SJCRH30 (cell line): ENCODE measurements around the gene SLC35E1. TPM values are rescaled to one million over a fixed set of nuclear protein-coding genes. Genes with fewer than 3 reads are reported as not detected.
A peak's percentile ranks its signal among the peaks of the same experiment; 100 is the strongest.

Source experiments
- DNase-seq, 2 experiments: peaks; one replicate each; pipeline ENCODE4 v3.0.0-alpha.2; 2015 to 2020
- H3K27ac ChIP-seq: fragments of 250-450 bp; sonication (Bioruptor Pico); 2 replicates; pipeline ENCODE4 v1.5.1; 2020; ENCODE audit warnings: mild to moderate bottlenecking, moderate library complexity
- H3K27me3 ChIP-seq: fragments of 250-450 bp; sonication (Bioruptor Pico); 2 replicates; pipeline ENCODE4 v1.5.1; 2020; ENCODE audit warnings: mild to moderate bottlenecking, moderate library complexity
- H3K36me3 ChIP-seq: fragments of 250-450 bp; sonication (Bioruptor Pico); 2 replicates; pipeline ENCODE4 v1.5.1; 2020; ENCODE audit warnings: mild to moderate bottlenecking, moderate library complexity
- H3K4me1 ChIP-seq: fragments of 250-450 bp; sonication (Bioruptor Pico); 2 replicates; pipeline ENCODE4 v1.5.1; 2020; ENCODE audit warnings: mild to moderate bottlenecking, moderate library complexity
- H3K4me3 ChIP-seq: fragments of 250-450 bp; sonication (Bioruptor Pico); 2 replicates; pipeline ENCODE4 v1.5.1; 2020; ENCODE audit warnings: mild to moderate bottlenecking, moderate library complexity
- H3K9me3 ChIP-seq: fragments of 250-450 bp; sonication (Bioruptor Pico); replicated peaks from 2 replicates; pipeline ENCODE4 v1.5.1; 2020; ENCODE audit warnings: mild to moderate bottlenecking, moderate library complexity
- total RNA-seq: library from RNA; depleted of rRNA; stranded (reverse); fragments of >200 nt; shearing (Covaris generic); gene quantifications from 2 replicates; pipeline ENCODE4 v1.2.3, GENCODE V29; 2014

The SLC35E1 gene
- total RNA-seq, 1 experiment from 2014 or later: 40.8 TPM

DNA sequence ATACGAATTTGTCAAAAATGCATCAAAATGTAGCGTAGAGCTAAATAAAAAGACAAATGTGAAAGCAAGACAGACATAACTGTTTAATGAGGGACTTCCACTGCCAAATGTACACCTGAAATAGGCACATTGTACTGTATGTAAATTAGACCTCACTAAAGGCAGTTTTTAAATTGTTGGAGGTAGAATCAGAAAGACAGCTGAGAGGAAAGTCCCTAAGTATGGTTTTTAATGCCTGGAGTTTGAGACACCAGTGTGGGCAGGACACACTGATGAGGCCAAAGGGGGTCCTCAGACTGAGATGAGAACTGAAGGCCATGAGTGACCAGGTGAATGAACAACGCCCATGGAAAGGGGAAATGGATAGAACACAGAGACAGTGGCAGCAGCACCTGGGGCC is 32.9 kb upstream of the SLC35E1 start:
- no peak overlapping the region for H3K4me3 ChIP-seq
- no peaks in the 10 kb centered on the region for H3K27me3 ChIP-seq
- H3K36me3 ChIP-seq: no peaks in the 10 kb centered on the region
- H3K27ac ChIP-seq: peak overlapping the region; percentile 44; the same call in 1 of the 2 replicates
- no peaks in the 10 kb centered on the region for H3K9me3 ChIP-seq
- DNase-seq: no peak
- H3K4me1 ChIP-seq: peaks cover 11% of the 10 kb centered on the region

DNA sequence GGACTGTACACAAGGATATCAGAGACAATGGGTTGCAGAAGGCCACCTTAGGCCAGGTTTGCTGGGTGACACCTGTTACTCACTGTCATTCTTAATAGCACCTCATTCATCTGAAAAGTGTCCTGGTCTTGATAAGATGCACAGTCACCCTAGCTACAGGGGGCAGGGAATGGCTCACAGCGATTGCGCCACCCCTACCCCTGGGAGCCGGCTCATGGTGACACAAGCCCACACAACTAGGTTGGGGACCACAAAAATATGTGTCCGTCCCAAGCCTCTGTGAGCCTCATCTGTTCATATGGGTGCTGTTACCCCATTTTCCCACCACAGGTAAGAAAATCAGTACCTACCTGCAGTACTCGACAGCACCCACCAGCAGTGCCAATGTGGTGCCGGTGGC is 32.4 kb upstream of the SLC35E1 start:
- DNase-seq: no peak
- H3K4me1 ChIP-seq: peaks cover 11% of the 10 kb centered on the region

DNA sequence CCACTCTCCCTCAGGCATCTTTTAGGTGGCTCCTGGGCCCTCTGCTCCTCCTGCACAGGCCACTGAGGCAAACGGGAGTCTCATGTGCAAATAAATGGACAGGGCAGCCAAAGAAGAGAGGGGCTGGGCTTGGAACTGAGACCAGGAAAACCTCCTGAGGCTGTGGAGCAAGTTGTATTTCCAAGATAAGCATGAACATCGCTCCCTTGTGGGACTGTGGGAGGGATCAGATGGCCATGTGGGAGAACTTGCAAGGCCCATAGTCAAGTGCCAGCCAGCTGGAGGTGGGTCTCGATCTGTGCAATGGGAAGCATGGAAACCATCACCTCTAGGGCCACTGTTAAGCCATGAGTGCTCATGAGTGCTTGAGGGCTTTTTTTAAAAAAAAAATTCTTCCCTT is 30.9 kb upstream of the SLC35E1 start:
- Histone ChIP-seq H3K9me3 (no peaks in the 10 kb centered on the region), H3K27ac (no peak overlapping the region), H3K4me1 (peaks cover 11% of the 10 kb centered on the region), H3K27me3 (no peaks in the 10 kb centered on the region), H3K4me3 (no peak overlapping the region), H3K36me3 (no peaks in the 10 kb centered on the region)
- no peak for DNase-seq

More for the DNA sequence above, 32.4 kb upstream of the SLC35E1 start:
- no peaks in the 10 kb centered on the region for H3K36me3 ChIP-seq
- H3K9me3 ChIP-seq: no peaks in the 10 kb centered on the region
- H3K27me3 ChIP-seq: no peaks in the 10 kb centered on the region
- no peak overlapping the region for H3K27ac ChIP-seq
- no peak overlapping the region for H3K4me3 ChIP-seq

DNA sequence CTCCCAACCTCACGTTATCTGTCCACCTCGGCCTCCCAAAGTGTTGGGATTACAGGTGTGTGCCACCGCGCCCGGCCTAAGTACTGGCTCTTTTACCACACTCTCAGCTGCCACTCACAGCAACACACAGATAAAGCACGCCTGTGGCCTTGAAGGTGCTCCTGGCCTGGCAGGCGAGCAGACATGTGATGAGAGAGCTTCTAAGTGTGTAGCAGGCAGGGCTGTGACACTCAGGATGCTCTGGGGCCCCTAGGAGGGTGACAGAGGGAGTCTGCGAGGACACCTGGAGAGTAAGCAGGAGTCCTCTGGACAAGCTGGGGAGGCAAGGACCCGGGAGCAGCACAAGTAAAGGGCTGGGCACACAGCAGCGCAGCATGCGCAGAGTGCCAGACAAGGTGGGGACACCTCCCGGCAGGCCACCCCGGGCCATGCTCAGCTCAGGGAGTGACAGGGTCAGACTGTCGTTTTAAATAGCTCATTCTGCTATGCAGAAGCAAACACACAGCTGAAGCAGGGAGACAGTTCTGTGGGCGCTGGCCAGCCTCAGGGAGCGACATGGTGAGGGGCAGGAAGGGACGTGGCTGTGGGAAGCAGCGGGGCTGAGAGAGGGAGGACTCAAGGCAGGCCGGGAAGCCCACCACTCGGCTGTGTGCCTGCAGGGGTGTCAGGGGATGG is 29.3 kb upstream of the SLC35E1 start:
- Histone ChIP-seq H3K9me3 (no peaks in the 10 kb centered on the region), H3K27ac (no peak overlapping the region), H3K27me3 (no peaks in the 10 kb centered on the region), H3K4me1 (peaks cover 11% of the 10 kb centered on the region), H3K36me3 (no peaks in the 10 kb centered on the region), H3K4me3 (no peak overlapping the region)
- DNase-seq: no peak

DNA sequence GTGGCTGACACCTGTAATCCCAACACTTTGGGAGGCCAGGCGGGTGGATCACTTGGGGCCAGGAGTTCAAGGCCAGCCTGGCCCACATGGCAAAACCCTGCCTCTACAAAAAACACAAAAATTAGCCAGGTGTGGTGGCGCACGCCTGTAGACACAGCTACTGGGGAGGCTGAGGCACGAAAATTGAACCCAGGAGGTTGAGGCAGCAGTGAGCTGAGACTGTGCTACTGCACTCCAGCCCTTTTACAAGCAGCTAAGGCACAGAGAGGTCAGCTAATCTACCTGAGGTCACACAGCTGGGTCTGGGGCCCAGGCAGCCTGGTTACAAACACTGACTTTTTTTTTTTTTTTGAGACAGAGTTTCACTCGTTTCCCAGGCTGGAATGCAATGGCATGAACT is 28.6 kb upstream of the SLC35E1 start:
- Histone ChIP-seq H3K4me1 (peaks cover 5% of the 10 kb centered on the region), H3K27ac (no peak overlapping the region), H3K9me3 (no peaks in the 10 kb centered on the region), H3K36me3 (no peaks in the 10 kb centered on the region), H3K27me3 (no peaks in the 10 kb centered on the region), H3K4me3 (no peak overlapping the region)
- DNase-seq: no peak

DNA sequence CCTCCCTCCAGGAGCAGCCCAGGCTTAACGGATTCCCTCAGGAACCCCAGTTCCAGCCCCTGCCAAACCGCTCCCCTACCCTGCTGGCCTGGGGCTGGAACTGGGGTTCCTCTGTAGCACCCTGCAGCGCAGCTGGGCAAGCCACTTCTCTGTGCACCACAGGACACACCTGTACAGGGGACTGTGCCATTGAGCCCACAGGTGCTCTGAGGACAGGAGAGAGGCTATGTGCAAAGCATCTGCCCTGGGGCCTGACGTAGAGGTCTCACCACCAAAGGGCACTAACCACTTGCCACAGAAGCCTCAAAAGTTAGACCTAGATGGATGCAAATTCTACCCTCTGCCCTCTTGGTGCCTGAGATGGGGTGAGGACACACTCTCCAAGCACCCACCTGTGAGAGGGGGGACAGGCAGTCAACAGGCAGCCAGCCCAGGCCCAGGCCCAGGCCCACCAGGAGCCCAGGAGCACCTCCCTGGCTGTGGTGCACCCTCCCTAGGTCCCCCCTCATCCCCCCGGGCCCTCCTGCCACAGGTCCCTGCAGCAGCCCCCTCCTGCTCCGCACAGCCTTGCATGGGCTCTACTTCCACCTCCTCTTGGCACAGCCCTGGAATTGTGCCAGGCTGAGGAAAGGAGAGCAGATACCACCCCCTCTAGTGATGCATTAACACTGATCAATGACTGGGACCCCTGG is 27.6 kb upstream of the SLC35E1 start:
- DNase-seq: no peak
- Histone ChIP-seq H3K27ac (no peak overlapping the region), H3K36me3 (no peaks in the 10 kb centered on the region), H3K4me3 (no peak overlapping the region), H3K9me3 (no peaks in the 10 kb centered on the region), H3K4me1 (no peaks in the 10 kb centered on the region; the same call in 1 of the 2 replicates), H3K27me3 (no peaks in the 10 kb centered on the region)

DNA sequence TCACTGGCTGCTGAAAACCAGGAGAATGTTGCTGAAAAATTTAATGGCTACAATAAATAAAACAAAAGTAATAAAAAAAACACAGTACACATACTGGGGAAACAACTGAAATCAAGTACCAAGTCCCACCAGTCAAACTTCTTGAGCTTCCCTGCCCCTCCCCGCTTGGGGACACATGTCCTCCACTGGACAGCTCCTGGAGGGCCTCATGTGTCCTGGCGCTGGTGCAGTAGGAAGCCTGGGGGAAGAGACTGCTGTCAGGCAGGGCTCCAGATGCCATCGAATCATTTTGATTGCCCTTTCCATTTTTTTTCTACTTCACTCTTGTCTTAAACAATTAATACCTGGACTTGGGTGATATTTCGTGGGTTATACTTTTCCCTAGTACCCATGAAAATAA is 26.6 kb upstream of the SLC35E1 start:
- H3K4me3 ChIP-seq: no peak overlapping the region
- DNase-seq: no peak
- H3K27ac ChIP-seq: no peak overlapping the region
- H3K4me1 ChIP-seq: no peaks in the 10 kb centered on the region
- no peaks in the 10 kb centered on the region for H3K9me3 ChIP-seq
- H3K27me3 ChIP-seq: no peaks in the 10 kb centered on the region
- no peaks in the 10 kb centered on the region for H3K36me3 ChIP-seq

DNA sequence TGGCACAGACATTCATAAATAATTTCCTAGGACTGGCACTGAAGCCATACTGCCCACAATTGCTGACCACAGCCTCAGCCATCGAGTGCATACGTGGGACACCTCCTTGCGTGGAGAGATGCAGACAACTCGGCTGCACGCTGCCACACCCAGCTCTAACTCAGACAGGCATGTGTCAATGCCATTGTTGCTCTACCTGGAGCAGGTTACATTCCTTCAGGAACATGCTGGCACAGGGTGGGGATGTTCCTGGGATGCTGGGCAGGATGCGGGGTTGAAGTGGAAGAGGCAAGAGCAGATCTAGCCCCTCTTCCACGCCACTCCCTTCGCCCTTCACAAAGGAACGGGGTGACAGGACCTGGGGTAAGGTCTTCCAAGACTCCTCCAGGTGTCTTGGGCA is 24.2 kb upstream of the SLC35E1 start:
- Histone ChIP-seq H3K36me3 (no peaks in the 10 kb centered on the region), H3K27me3 (no peaks in the 10 kb centered on the region), H3K4me1 (peaks cover 4% of the 10 kb centered on the region; the same call in 1 of the 2 replicates), H3K4me3 (no peak overlapping the region), H3K27ac (no peak overlapping the region), H3K9me3 (no peaks in the 10 kb centered on the region)
- DNase-seq: no peak

DNA sequence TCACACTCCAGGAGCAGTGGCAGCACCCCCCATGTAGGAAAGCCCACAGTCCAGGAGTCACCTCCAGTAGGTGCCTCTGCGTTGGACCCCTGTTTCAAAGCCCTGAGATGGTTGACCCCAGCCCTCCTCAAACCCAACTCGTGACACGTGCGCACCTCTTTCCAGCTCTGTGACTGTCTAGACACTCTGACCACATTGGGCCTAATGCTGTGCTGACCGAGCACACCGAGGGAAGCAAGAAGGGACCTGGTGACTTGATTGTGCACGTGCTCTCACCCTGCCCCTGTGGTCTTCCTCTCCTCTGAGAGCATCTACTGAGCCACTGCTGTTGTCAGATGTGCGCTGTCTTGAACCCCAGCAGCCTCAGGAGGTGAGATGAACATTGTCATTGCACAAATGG is 22.9 kb upstream of the SLC35E1 start:
- no peak overlapping the region for H3K27ac ChIP-seq
- H3K36me3 ChIP-seq: no peaks in the 10 kb centered on the region
- H3K27me3 ChIP-seq: no peaks in the 10 kb centered on the region
- H3K9me3 ChIP-seq: no peaks in the 10 kb centered on the region
- no peak overlapping the region for H3K4me3 ChIP-seq
- no peak for DNase-seq
- peaks cover 4% of the 10 kb centered on the region; the same call in 1 of the 2 replicates for H3K4me1 ChIP-seq

DNA sequence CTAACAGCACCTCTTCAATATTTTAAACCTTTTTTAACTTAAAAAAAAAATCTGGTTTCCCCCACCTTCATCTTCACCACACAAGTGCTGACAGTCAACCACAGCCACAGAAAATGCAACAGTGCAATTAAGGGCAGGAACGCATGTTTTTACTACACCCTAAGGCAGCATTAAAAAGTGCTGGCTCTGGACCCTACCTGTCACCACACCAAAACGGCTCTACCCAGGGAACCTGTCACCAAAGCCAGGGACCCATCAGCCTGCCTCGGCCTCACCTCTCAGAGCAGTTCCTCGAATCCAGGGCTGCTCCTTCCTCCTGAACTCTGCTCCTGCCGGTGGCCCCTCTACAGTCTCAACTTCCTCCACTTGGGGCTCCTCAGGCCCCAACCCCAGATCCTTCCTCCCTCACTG is 22.5 kb upstream of the SLC35E1 start:
- Histone ChIP-seq H3K27ac (no peak overlapping the region), H3K4me3 (no peak overlapping the region), H3K36me3 (no peaks in the 10 kb centered on the region), H3K27me3 (no peaks in the 10 kb centered on the region), H3K9me3 (no peaks in the 10 kb centered on the region), H3K4me1 (peaks cover 7% of the 10 kb centered on the region; the same call in 1 of the 2 replicates)
- no peak for DNase-seq

DNA sequence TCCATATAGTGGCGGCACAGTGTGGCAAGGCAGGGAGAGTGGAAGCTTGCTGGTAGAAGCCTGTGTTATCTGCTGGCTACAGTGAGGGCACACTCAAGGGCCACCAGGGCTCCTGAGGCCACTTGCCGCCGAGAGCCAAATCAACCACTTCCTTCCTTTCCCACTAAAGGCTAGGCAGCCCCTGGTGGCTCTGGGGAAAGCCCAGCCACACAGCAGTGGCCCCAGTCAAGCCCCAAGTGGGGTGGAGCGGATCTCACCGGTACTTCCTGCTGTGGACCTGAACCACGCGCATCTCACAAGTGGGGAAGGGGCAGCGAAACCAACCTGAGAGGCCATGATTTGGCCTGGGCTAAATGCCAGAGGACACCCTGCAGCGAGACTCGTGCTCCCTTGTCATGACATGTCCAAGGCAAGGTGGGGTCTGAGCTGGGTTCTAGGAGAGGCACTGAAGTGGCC is 21.9 kb upstream of the SLC35E1 start:
- Histone ChIP-seq H3K27me3 (no peaks in the 10 kb centered on the region), H3K4me1 (peaks cover 10% of the 10 kb centered on the region; the same call in 1 of the 2 replicates), H3K36me3 (no peaks in the 10 kb centered on the region), H3K9me3 (no peaks in the 10 kb centered on the region), H3K4me3 (no peak overlapping the region), H3K27ac (no peak overlapping the region)
- no peak for DNase-seq

DNA sequence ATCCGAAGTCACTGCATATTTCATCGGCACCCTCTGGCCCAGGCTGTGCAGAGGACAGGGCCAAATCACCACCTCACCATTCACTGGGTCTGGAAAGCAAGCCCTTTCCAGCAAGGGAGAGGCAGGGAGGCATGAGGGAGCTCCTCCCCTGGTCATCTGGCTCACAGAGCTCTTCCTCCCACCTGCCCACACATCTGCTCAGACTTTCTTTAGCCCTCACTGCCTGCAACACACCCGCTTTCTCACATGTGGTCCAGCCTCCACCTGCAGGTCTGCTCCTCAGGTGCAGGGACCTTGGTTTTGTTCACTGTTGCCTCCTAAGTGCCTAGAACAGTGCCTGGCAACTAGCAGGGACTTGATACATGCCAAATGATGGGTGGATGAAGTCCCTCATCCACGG is 21.0 kb upstream of the SLC35E1 start:
- H3K4me1 ChIP-seq: peaks cover 20% of the 10 kb centered on the region; the same call in 1 of the 2 replicates
- H3K4me3 ChIP-seq: no peak overlapping the region
- no peaks in the 10 kb centered on the region for H3K36me3 ChIP-seq
- no peak overlapping the region for H3K27ac ChIP-seq
- DNase-seq: no peak
- H3K9me3 ChIP-seq: no peaks in the 10 kb centered on the region
- H3K27me3 ChIP-seq: no peaks in the 10 kb centered on the region

DNA sequence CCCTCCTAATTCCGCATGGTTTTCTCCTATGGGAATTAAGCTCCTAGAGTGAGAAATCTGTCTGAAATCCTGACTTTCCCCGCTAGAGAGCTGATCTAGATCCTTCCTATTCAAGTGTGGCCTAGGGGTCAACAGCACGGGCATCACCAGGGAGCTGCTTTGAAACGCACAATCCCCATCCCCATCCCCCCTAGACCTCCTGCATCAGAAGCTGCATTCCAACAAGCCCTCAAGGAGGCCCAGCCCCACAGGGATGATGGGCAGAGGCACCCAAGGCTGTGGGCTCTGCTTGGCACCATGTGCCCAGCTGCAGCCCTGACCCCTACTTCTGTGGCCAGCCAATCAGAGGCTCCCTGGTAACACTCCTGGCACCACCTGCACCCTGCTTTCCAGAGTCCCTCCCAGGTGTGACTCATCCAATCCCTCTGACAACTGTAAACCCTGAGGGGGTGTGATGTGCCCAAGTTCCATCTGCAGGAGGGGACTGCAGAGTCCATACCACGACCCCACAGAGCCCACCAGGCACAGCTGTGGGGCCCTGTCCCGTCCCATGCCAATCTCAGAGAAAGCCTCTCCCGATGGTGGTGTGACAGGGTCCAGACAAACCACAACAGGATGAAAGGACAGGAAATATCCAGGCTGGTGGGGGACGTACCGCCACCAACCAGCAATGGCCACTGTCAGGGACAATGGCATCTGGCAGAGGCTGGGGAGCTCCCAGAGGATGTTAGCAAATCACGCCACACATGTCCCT is 19.8 kb upstream of the SLC35E1 start:
- H3K4me1 ChIP-seq: peaks cover 24% of the 10 kb centered on the region; the same call in 1 of the 2 replicates
- no peaks in the 10 kb centered on the region for H3K9me3 ChIP-seq
- H3K27ac ChIP-seq: no peak overlapping the region
- H3K4me3 ChIP-seq: no peak overlapping the region
- no peak for DNase-seq
- H3K27me3 ChIP-seq: no peaks in the 10 kb centered on the region
- no peaks in the 10 kb centered on the region for H3K36me3 ChIP-seq

DNA sequence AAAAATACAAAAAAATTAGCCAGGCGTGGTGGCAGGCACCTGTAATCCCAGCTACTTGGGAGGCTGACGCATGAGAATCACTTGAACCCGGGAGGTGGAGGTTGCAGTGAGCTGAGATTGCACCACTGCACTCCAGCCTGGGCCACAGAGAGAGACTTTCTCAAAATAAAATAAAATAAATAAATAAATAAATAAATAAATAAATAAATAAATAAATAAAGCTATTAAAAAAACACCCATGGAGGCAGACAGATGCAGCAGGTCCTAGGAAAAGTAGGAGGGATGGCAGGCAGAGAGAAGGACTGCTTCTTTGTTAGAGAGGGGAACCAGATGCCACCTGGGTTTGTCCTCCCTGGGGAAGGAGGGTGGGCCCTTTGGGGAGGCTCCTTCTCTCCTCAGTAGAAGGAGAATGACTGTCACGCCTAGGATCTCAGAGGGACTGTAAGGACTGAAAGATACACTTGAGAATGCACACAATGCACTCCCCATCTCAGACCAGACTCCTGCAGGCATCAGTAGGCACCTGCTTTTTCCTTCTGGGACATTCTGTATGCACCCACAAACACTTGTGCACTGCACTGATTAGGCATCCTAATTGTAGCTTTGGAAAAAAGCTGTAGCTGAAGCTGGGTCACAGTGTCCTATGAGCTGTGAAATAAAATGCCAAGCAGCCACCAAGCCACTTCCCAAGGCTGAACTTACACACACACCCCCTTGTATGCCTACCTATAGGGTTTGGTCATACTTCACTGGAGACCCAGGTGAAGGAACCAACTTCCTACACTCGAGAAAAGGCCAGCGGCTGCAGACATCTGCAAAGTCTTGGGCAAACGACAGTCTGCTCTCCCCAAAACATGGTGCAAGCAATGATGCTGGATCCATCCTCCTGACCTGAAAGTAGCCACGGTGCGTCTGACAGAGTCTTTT is 18.9 kb upstream of the SLC35E1 start:
- no peaks in the 10 kb centered on the region for H3K9me3 ChIP-seq
- no peak overlapping the region for H3K27ac ChIP-seq
- no peak for DNase-seq
- peaks cover 24% of the 10 kb centered on the region; the same call in 1 of the 2 replicates for H3K4me1 ChIP-seq
- H3K36me3 ChIP-seq: no peaks in the 10 kb centered on the region
- no peaks in the 10 kb centered on the region for H3K27me3 ChIP-seq
- no peak overlapping the region for H3K4me3 ChIP-seq
